ENCODE data around the gene WWC1. TPM values are rescaled to one million over a fixed set of nuclear protein-coding genes. Genes with fewer than 3 reads are reported as not detected.

Gene WWC1
- total and polyA plus RNA-seq, 2 donors, result 0.66 to 6.0 TPM

- no peak overlapping the region for H3K4me3 ChIP-seq (ENCODE audit: low read length in 2 of 2)
- no peak for DNase-seq (ENCODE audit: low read depth in 6 of 9, low spot score in 9 of 9)
- H3K4me1 ChIP-seq (ENCODE audit: control insufficient read depth in 2 of 2, insufficient read depth in 2 of 2, low read length in 2 of 2), result no peaks in the 10 kb centered on the region
- H3K27ac ChIP-seq (ENCODE audit: low read depth in 1 of 2, low read length in 1 of 2), result no peak overlapping the region
- H3K9me3 ChIP-seq (ENCODE audit: control insufficient read depth in 2 of 2, insufficient read depth in 1 of 2, low read length in 1 of 2), result no peaks in the 10 kb centered on the region
- no peaks in the 10 kb centered on the region for H3K27me3 ChIP-seq (ENCODE audit: control insufficient read depth in 2 of 2, insufficient read depth in 1 of 2, low read length in 1 of 2)
- 85% methylated on average over 7 of the region's 7 CpGs for WGBS
- H3K36me3 ChIP-seq (ENCODE audit: control insufficient read depth in 2 of 2, insufficient read depth in 2 of 2, low read length in 1 of 2), result no peaks in the 10 kb centered on the region
Measured at GRCh38 chr5:168375214-168375613, 83.8 kb downstream of the WWC1 start.

- H3K27ac ChIP-seq (ENCODE audit: low read depth in 1 of 2, low read length in 1 of 2), result no peak overlapping the region
- no peak overlapping the region for H3K4me3 ChIP-seq (ENCODE audit: low read length in 2 of 2)
- 56% methylated on average over 2 of the region's 2 CpGs for WGBS
- DNase-seq (ENCODE audit: low read depth in 6 of 9, low spot score in 9 of 9), result no peak
- H3K4me1 ChIP-seq (ENCODE audit: control insufficient read depth in 2 of 2, insufficient read depth in 2 of 2, low read length in 2 of 2), result no peaks in the 10 kb centered on the region
- no peaks in the 10 kb centered on the region for H3K27me3 ChIP-seq (ENCODE audit: control insufficient read depth in 2 of 2, insufficient read depth in 1 of 2, low read length in 1 of 2)
- no peaks in the 10 kb centered on the region for H3K36me3 ChIP-seq (ENCODE audit: control insufficient read depth in 2 of 2, insufficient read depth in 2 of 2, low read length in 1 of 2)
- H3K9me3 ChIP-seq (ENCODE audit: control insufficient read depth in 2 of 2, insufficient read depth in 1 of 2, low read length in 1 of 2), result no peaks in the 10 kb centered on the region
Measured at GRCh38 chr5:168377525-168377924, 86.1 kb downstream of the WWC1 start.

GRCh38 chr5:168378741-168379140, 87.3 kb downstream of the WWC1 start:
- H3K4me3 ChIP-seq (ENCODE audit: low read length in 2 of 2), result no peak overlapping the region
- DNase-seq (ENCODE audit: low read depth in 6 of 9, low spot score in 9 of 9), result no peak
- H3K36me3 ChIP-seq (ENCODE audit: control insufficient read depth in 2 of 2, insufficient read depth in 2 of 2, low read length in 1 of 2), result no peaks in the 10 kb centered on the region
- H3K27me3 ChIP-seq (ENCODE audit: control insufficient read depth in 2 of 2, insufficient read depth in 1 of 2, low read length in 1 of 2), result no peaks in the 10 kb centered on the region
- WGBS, result 96% methylated on average over 4 of the region's 4 CpGs
- H3K27ac ChIP-seq (ENCODE audit: low read depth in 1 of 2, low read length in 1 of 2), result no peak overlapping the region
- no peaks in the 10 kb centered on the region for H3K9me3 ChIP-seq (ENCODE audit: control insufficient read depth in 2 of 2, insufficient read depth in 1 of 2, low read length in 1 of 2)
- H3K4me1 ChIP-seq (ENCODE audit: control insufficient read depth in 2 of 2, insufficient read depth in 2 of 2, low read length in 2 of 2), result no peaks in the 10 kb centered on the region

- Histone ChIP-seq H3K27ac (ENCODE audit: low read depth in 1 of 2, low read length in 1 of 2) (no peak overlapping the region), H3K4me1 (ENCODE audit: control insufficient read depth in 2 of 2, insufficient read depth in 2 of 2, low read length in 2 of 2) (no peaks in the 10 kb centered on the region), H3K27me3 (ENCODE audit: control insufficient read depth in 2 of 2, insufficient read depth in 1 of 2, low read length in 1 of 2) (no peaks in the 10 kb centered on the region), H3K9me3 (ENCODE audit: control insufficient read depth in 2 of 2, insufficient read depth in 1 of 2, low read length in 1 of 2) (no peaks in the 10 kb centered on the region), H3K4me3 (ENCODE audit: low read length in 2 of 2) (no peak overlapping the region), H3K36me3 (ENCODE audit: control insufficient read depth in 2 of 2, insufficient read depth in 2 of 2, low read length in 1 of 2) (no peaks in the 10 kb centered on the region)
- no peak for DNase-seq (ENCODE audit: low read depth in 6 of 9, low spot score in 9 of 9)
- 62% methylated on average over 3 of the region's 3 CpGs for WGBS
Measured at GRCh38 chr5:168382421-168382820, 91.0 kb downstream of the WWC1 start.

GRCh38 chr5:168390491-168390890, 99.0 kb downstream of the WWC1 start:
- no peaks in the 10 kb centered on the region for H3K36me3 ChIP-seq (ENCODE audit: control insufficient read depth in 2 of 2, insufficient read depth in 2 of 2, low read length in 1 of 2)
- no peak overlapping the region for H3K4me3 ChIP-seq (ENCODE audit: low read length in 2 of 2)
- H3K27me3 ChIP-seq (ENCODE audit: control insufficient read depth in 2 of 2, insufficient read depth in 1 of 2, low read length in 1 of 2), result no peaks in the 10 kb centered on the region
- WGBS, result 92% methylated on average over 4 of the region's 4 CpGs
- no peak overlapping the region for H3K27ac ChIP-seq (ENCODE audit: low read depth in 1 of 2, low read length in 1 of 2)
- no peaks in the 10 kb centered on the region for H3K9me3 ChIP-seq (ENCODE audit: control insufficient read depth in 2 of 2, insufficient read depth in 1 of 2, low read length in 1 of 2)
- no peaks in the 10 kb centered on the region for H3K4me1 ChIP-seq (ENCODE audit: control insufficient read depth in 2 of 2, insufficient read depth in 2 of 2, low read length in 2 of 2)
- DNase-seq (ENCODE audit: low read depth in 6 of 9, low spot score in 9 of 9), result no peak

- Histone ChIP-seq H3K4me1 (ENCODE audit: control insufficient read depth in 2 of 2, insufficient read depth in 2 of 2, low read length in 2 of 2) (no peaks in the 10 kb centered on the region), H3K4me3 (ENCODE audit: low read length in 2 of 2) (no peak overlapping the region), H3K27ac (ENCODE audit: low read depth in 1 of 2, low read length in 1 of 2) (no peak overlapping the region), H3K36me3 (ENCODE audit: control insufficient read depth in 2 of 2, insufficient read depth in 2 of 2, low read length in 1 of 2) (no peaks in the 10 kb centered on the region), H3K9me3 (ENCODE audit: control insufficient read depth in 2 of 2, insufficient read depth in 1 of 2, low read length in 1 of 2) (no peaks in the 10 kb centered on the region), H3K27me3 (ENCODE audit: control insufficient read depth in 2 of 2, insufficient read depth in 1 of 2, low read length in 1 of 2) (no peaks in the 10 kb centered on the region)
- WGBS, result 96% methylated on average over 3 of the region's 3 CpGs
- no peak for DNase-seq (ENCODE audit: low read depth in 6 of 9, low spot score in 9 of 9)
Measured at GRCh38 chr5:168393773-168394172, 102.3 kb downstream of the WWC1 start.

GRCh38 chr5:168400429-168401220, 109.2 kb downstream of the WWC1 start:
- H3K9me3 ChIP-seq (ENCODE audit: control insufficient read depth in 2 of 2, insufficient read depth in 1 of 2, low read length in 1 of 2), result no peaks in the 10 kb centered on the region

GRCh38 chr5:168401226-168401625, 109.8 kb downstream of the WWC1 start:
- Histone ChIP-seq H3K4me3 (ENCODE audit: low read length in 2 of 2) (no peak overlapping the region), H3K27ac (ENCODE audit: low read depth in 1 of 2, low read length in 1 of 2) (no peak overlapping the region), H3K36me3 (ENCODE audit: control insufficient read depth in 2 of 2, insufficient read depth in 2 of 2, low read length in 1 of 2) (no peaks in the 10 kb centered on the region), H3K4me1 (ENCODE audit: control insufficient read depth in 2 of 2, insufficient read depth in 2 of 2, low read length in 2 of 2) (no peaks in the 10 kb centered on the region), H3K9me3 (ENCODE audit: control insufficient read depth in 2 of 2, insufficient read depth in 1 of 2, low read length in 1 of 2) (no peaks in the 10 kb centered on the region), H3K27me3 (ENCODE audit: control insufficient read depth in 2 of 2, insufficient read depth in 1 of 2, low read length in 1 of 2) (no peaks in the 10 kb centered on the region)
- no peak for DNase-seq (ENCODE audit: low read depth in 6 of 9, low spot score in 9 of 9)
- WGBS, result 75% methylated on average over 5 of the region's 5 CpGs

More at GRCh38 chr5:168400429-168401220, 109.2 kb downstream of the WWC1 start:
- no peak overlapping the region for H3K4me3 ChIP-seq (ENCODE audit: low read length in 2 of 2)
- no peaks in the 10 kb centered on the region for H3K4me1 ChIP-seq (ENCODE audit: control insufficient read depth in 2 of 2, insufficient read depth in 2 of 2, low read length in 2 of 2)
- no peak for DNase-seq (ENCODE audit: low read depth in 6 of 9, low spot score in 9 of 9)
- H3K27ac ChIP-seq (ENCODE audit: low read depth in 1 of 2, low read length in 1 of 2), result no peak overlapping the region
- no peaks in the 10 kb centered on the region for H3K36me3 ChIP-seq (ENCODE audit: control insufficient read depth in 2 of 2, insufficient read depth in 2 of 2, low read length in 1 of 2)
- H3K27me3 ChIP-seq (ENCODE audit: control insufficient read depth in 2 of 2, insufficient read depth in 1 of 2, low read length in 1 of 2), result no peaks in the 10 kb centered on the region
- 88% methylated on average over 4 of the region's 4 CpGs for WGBS

GRCh38 chr5:168401880-168402279, 110.4 kb downstream of the WWC1 start:
- Histone ChIP-seq H3K27me3 (ENCODE audit: control insufficient read depth in 2 of 2, insufficient read depth in 1 of 2, low read length in 1 of 2) (no peaks in the 10 kb centered on the region), H3K36me3 (ENCODE audit: control insufficient read depth in 2 of 2, insufficient read depth in 2 of 2, low read length in 1 of 2) (no peaks in the 10 kb centered on the region), H3K9me3 (ENCODE audit: control insufficient read depth in 2 of 2, insufficient read depth in 1 of 2, low read length in 1 of 2) (no peaks in the 10 kb centered on the region), H3K4me1 (ENCODE audit: control insufficient read depth in 2 of 2, insufficient read depth in 2 of 2, low read length in 2 of 2) (no peaks in the 10 kb centered on the region), H3K4me3 (ENCODE audit: low read length in 2 of 2) (no peak overlapping the region), H3K27ac (ENCODE audit: low read depth in 1 of 2, low read length in 1 of 2) (no peak overlapping the region)
- no peak for DNase-seq (ENCODE audit: low read depth in 6 of 9, low spot score in 9 of 9)
- 92% methylated on average over 4 of the region's 4 CpGs for WGBS

Measured in thymus (tissue), 11 donors.